ENCODE measurements around the gene AAR2. TPM values are rescaled to one million over a fixed set of nuclear protein-coding genes. Genes with fewer than 3 reads are reported as not detected.

The AAR2 gene
- polyA plus RNA-seq, 1 donor, result 26.2 TPM

- DNase-seq (ENCODE audit: low read depth), result no peak
Observed at GRCh38 chr20:36260316-36260715, 24.0 kb downstream of the AAR2 start.

GRCh38 chr20:36261389-36262105 lies 25.3 kb downstream of the AAR2 start:
- DNase-seq (ENCODE audit: low read depth), result no peak

- no peak for DNase-seq (ENCODE audit: low read depth)
Observed at GRCh38 chr20:36262440-36262839, 26.2 kb downstream of the AAR2 start.

- DNase-seq (ENCODE audit: low read depth), result no peak
Observed at GRCh38 chr20:36264426-36265246, 28.4 kb downstream of the AAR2 start.

GRCh38 chr20:36266189-36266588 lies 29.9 kb downstream of the AAR2 start:
- no peak for DNase-seq (ENCODE audit: low read depth)

GRCh38 chr20:36267605-36268381 lies 31.5 kb downstream of the AAR2 start:
- DNase-seq (ENCODE audit: low read depth), result no peak

- DNase-seq (ENCODE audit: low read depth), result peak; percentile 5
Observed at GRCh38 chr20:36268440-36269342, 32.4 kb downstream of the AAR2 start.

- DNase-seq (ENCODE audit: low read depth), result no peak
Observed at GRCh38 chr20:36269507-36269906, 33.2 kb downstream of the AAR2 start.

GRCh38 chr20:36270744-36271638 lies 34.7 kb downstream of the AAR2 start:
- DNase-seq (ENCODE audit: low read depth), result no peak

- no peak for DNase-seq (ENCODE audit: low read depth)
Observed at GRCh38 chr20:36271639-36272546, 35.6 kb downstream of the AAR2 start.

GRCh38 chr20:36272547-36273220 lies 36.4 kb downstream of the AAR2 start:
- DNase-seq (ENCODE audit: low read depth), result no peak

GRCh38 chr20:36273414-36274180 lies 37.3 kb downstream of the AAR2 start:
- DNase-seq (ENCODE audit: low read depth), result no peak

GRCh38 chr20:36274181-36274841 lies 38.0 kb downstream of the AAR2 start:
- DNase-seq (ENCODE audit: low read depth), result no peak

- no peak for DNase-seq (ENCODE audit: low read depth)
Observed at GRCh38 chr20:36275011-36275410, 38.7 kb downstream of the AAR2 start.

GRCh38 chr20:36275441-36276189 lies 39.3 kb downstream of the AAR2 start:
- no peak for DNase-seq (ENCODE audit: low read depth)

GRCh38 chr20:36277546-36277945 lies 41.3 kb downstream of the AAR2 start:
- no peak for DNase-seq (ENCODE audit: low read depth)

Data from forelimb muscle (tissue), 1 donor.